Fibroblast of skin of left quadriceps (primary cell): Measurements from ENCODE around the gene DZANK1.
"Not testable (repeated sequence)": the region's sequence is repeated elsewhere in the genome, so short reads cannot be mapped to it uniquely, and the experiment has no call there.

Experiments
- DNase-seq, 2 experiments: peaks; one replicate each; pipeline ENCODE4 v3.0.0-alpha.2; 2013; ENCODE audit warnings: low read depth in 2 of 2

Gene DZANK1

DNA sequence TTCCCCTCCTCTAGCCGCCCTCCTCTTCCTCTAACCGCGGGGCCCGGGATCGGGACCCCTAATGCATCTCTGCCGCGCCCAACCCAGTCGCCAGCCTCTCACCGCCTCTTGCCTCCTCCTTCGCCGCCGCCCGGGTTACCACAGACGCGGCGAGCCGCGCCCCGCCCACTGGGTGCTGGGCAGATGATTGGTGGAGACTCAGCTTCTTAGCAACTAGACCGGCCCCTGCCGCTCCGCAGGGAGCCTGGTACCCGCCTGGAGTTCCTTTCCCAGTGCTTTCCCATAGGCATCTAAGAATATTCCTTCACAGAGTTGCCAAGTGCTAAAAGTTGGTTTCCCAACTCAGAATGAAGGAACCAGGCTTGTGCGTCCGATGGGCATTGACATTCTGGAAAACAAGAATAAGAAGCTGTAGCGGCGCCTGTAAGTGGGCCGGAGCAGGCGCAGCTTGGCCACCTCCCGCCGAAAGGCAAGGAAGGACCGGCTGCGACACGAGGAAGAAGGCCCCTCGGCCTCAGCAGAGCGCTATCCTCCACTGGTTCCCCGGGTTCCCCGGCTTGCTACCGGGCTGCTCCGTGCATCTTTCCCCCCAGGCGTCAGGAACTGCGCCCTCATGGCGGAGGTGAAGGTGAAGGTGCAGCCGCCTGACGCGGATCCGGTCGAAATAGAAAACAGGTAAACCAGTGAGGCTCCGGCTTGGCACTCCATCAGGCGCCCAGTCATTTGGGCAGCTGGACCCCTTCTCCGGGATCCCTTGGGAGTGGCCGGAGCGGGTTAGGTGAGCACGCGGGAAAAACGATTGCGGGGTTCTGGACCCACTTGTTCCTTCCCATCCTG is at the start of gene DZANK1, which contains the start of gene POLR3F:
Gene DZANK1 (minus strand): TSS at position 137 of the 837 bp plus-strand sequence. CDS start 1,672 bp downstream, outside the sequence.
Gene POLR3F (plus strand): TSS at position 497 of the 837 bp plus-strand sequence. CDS start 117 bp downstream, at position 614.
- DNase-seq = peak; percentile 90 to 92

DNA sequence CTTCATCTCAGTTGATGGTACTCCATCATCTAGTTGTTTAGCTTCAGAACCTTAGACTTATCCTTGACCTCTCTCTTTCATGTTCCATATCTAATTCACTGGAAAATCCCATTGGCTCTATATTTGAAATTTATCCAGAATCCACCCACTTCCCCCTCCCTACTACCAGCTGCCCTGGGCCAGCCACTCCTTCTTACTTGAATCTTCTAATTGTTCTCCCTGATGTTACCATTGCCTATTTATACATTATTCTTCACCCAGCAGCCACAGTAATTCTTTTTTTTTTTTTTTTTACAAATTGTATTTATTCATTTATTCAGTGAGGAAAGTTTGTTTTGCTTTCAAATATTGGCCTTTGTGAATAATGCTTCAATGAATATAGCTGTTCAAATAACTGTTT is 49.1 kb upstream of the DZANK1 start:
- no peak for DNase-seq

DNA sequence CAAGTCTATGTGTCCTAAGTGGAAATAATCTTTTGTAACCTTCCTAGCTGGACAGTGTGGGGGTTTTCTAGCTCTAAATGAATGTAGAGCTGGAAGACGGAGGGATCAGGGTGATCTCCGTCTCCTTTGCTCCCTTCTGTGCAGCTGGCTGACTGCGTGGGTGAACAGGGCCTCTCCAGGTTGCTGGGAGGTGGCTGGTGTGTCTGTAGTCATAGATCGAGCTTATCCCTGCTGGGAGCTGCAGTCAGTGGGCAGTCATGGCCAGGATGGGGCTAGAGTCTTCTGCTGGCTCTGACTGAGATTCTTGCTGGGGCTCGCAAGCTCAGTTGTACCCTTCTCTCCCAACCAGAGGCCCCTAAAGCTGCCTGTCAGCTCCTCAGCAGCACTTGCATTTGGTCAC is 47.3 kb upstream of the DZANK1 start:
- no peak for DNase-seq

DNA sequence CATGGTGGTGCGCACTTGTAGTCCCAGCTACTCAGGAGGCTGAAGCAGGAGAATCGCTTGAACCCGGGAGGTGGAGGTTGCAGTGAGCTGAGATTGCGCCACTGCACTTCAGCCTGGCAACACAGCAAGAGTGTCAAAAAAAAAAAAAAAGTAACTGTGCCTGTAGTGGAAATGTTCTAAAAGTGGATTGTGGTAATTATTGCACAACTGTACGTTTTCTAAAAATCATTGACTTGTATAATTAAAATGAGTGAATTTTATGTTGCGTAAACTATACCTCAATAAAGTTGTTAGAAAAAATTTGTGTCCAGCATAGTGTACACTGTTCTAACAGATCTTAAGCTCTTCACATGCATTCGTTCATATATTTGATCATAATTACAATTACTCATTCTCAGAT is 46.4 kb upstream of the DZANK1 start:
- DNase-seq = no peak

DNA sequence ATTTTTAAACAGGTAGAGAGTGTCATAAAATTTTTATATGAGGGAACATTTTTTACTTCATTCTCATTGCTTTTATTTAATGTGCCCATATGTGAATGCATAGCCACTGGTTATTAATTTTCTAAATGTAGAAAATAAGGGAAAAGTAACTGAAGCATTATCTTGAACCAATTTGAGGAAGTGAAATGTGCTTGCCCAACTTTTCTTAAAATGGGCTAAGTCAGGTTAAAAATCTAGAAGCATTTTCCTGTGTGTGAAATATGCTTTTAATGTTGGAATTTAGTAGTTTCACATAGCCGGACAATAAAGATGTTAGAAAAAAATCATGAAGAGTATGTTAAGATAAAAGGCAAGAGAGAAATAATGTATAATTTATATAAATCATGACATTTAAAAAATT is 44.7 kb upstream of the DZANK1 start:
- no peak for DNase-seq

DNA sequence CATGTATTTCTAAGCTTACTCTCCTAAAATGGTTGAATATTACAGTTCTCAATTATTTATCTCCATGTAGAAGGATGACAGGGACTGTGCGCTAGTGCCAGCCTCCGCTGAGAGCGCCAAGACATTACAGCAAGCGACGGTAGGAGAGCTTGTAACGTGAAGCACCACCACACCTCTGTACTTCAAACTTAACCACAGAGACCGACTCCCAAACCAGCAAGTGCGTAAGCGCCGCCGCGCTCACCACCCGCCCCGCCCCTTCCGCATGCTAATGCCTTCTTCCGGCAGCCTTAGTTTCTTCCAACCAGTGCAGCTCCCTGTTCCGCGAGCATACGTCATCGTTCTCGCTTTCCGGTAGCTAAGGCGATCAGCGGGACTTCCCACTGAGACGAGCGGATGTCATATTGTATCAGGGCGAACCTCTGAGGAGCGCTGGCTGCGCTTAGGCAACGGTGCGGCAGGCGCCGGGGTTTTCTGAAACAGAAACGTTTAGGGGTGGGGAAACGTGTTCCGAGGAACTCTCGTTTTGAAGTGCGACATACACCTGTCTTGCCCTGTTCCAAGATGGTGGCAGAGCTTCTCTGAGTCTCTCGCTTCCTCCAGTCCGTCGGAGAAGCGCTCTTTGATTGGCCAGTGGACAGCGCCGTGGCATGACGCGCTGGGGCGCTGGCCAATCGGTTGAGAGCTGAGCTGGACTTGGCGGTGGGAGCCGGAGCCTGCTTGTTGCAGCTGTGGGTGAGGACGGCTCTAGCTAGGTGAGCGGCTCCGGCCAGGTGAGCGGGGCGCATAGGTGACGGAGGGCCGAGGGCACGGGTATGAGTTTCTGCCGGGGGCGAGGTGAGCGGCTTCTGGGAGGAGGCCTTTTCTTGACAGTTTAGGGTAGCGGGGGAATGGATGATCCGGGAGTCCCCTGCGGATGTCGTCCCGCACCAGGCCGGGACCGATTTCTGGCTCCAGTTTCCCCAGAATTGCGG is 40.7 kb upstream of the DZANK1 start, which contains the start of gene SEC23B:
Gene SEC23B (plus strand): TSS at position 723 of the 974 bp plus-strand sequence. CDS start 2,896 bp downstream, outside the sequence.
- peak; percentile 91 for DNase-seq

DNA sequence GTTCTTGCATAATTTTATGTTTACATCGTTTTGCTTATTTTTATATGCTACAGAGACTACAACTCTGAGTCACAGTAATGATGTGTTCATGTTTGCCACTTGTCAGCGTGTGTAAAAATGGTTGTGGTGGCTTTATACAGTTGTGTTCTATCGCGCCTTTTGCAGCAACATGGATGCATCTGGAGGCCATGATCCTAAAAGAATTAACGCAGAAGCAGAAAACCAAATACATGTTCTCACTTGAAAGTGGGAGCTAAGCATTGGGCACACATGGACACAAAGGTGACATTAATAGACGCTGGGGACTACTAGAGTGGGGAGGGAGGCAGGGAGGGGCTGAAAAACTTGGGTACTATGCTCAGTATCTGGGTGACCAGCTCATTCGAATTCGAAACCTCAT is 39.9 kb upstream of the DZANK1 start:
- no peak for DNase-seq

DNA sequence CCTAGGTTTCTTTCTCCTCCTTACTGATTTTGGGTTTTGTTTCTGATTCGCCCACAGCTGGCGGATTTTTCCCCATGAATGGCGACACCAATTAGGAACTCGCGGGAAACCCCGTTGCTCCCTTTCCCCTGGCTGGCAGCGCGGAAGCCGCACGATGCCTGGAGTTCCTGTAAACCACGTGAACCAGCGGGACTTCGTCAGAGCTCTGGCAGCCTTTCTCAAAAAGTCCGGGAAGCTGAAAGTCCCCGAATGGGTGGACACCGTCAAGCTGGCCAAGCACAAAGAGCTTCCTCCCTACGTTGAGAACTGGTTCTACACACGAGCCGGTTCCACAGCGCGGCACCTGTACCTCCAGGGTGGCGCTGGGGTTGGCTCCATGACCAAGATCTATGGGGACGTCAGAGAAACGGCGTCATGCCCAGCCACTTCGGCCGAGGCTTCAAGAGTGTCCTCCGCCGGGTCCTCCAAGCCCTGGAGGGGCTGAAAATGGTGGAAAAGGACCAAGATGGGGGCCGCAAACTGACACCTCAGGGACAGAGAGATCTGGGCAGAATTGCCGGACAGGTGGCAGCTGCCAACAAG is 37.7 kb upstream of the DZANK1 start:
- no peak for DNase-seq

DNA sequence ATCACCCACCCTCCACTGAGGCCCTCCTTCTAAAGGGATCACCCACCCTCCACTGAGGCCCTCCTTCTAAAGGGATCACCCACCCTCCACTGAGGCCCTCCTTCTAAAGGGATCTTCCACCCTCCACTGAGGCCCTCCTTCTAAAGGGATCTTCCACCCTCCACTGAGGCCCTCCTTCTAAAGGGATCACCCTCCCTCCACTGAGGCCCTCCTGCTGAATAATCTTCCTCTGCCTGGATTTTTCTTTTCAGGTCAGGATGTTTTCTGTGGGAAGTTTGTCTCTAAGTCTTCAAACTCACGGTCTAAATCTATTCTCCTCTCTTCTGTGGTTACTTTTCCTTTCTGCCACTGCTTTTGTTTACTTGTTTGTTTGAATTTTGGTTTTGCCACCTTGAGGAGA is 34.8 kb upstream of the DZANK1 start:
- not testable (repeated sequence) for DNase-seq

DNA sequence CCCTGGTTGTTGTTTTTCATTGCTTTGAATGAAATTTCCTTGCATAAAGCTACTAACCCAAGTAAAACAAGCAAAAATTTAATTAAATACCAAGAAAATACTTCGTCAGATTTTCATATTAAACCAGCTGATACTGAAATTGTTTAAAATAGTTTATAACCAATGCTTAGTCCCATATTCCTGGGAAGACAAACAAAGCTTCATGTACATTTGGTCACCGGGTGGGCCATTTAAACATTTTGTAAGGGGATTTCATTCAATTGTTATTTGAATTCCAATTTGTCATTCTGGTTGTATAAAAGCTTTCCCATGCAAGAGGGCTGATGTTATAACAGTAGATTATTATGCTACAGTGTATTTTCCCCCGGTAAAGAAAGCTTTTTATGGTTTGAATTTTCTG is 30.8 kb upstream of the DZANK1 start:
- DNase-seq = no peak

DNA sequence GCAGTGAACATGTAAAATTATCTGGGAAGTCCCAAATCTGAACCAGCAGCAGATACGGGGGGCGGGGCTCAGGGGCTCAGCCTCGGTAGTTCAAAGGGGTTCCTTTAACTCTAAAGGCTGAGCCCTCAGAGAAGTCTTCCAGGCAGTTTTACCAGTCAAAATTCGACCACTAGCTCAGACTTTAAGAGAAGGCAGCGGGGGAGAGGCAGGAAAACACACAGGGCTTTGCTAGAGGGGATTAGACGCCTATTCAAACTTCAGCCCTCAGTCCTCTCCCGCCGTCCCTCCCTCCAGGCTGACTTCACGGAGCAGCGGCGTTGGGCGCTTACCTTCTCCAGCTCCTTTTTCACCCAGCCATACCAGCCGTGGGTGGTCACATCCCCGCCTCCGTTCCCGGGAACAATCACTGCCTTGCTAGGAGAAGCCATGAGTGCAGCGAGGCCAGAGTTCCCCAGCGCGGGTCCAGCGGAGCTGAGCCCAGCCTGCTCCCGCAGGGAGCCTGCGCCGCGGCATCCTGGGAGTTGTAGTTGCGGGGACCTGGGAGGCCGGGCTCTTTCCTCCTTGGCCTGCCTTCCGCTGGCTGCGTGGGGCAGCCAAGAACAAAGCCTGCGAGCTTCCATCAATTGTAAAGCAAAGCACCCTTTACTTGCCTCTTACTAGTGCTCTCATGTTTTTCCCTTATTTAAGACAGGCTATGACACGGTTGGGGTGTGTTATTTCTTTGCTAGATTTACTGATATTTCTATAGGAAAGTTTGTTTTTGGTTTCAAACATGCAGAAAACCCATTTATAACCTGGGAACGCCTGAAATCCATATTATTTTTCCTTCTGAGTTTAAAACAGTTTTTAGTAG is 30.1 kb upstream of the DZANK1 start, which contains the start of gene RBBP9:
Gene RBBP9 (minus strand): TSS at position 486 of the 853 bp plus-strand sequence. CDS start 58 bp downstream, at position 428.
- peak; percentile 40 to 42 for DNase-seq

DNA sequence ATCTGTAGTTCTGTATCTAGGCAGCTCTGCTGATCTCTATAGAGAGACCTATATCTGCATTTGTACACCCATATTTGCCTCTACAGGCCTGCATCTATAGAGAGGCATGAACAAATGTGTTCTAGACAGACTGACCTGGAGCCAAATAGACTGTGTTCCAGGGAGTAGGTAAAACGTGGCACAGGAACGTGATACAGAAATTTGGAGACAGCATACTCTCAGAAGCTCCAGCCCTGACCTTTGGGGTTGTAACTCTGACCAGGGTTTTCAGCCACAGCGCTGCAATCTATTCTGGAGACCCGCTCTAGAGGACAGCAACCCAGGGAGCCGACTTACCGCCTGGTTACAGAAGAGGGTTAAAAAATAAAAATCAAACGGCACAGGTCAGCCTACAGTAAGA is 29.2 kb upstream of the DZANK1 start:
- no peak for DNase-seq

DNA sequence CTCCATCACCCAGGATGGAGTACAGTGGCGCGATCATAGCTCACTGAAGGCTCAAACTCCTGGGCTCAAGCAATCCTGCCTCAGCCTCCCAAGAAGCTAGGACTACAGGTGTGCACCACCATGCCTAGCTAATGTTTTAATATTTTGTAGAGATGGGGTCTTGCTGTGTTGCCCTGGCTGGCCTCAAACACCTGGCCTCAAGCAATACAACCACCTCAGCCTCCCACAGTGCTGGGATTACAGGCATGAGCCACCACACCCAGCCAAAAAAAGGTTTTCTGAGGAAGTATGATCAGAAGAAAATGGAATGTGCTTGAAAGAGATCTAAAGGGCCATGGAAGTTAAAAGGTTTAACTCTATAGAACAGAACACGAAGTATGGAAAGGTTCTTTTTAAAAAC is 21.5 kb upstream of the DZANK1 start:
- no peak for DNase-seq

DNA sequence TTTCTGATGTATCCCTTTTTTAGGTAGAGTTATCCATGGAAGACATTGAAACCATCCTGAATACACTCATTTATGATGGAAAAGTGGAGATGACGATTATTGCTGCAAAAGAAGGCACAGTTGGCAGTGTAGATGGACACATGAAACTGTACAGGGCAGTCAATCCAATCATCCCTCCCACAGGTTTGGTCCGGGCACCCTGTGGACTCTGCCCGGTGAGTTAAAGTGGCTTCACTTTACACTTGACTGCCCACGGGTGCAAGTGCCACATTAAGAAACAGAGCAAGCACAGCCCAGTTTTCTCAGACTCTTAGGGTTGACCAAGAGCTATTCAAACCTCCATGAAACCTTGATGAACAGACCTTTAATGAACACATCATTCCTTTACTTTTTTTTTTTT is 14.8 kb upstream of the DZANK1 start:
- no peak for DNase-seq

DNA sequence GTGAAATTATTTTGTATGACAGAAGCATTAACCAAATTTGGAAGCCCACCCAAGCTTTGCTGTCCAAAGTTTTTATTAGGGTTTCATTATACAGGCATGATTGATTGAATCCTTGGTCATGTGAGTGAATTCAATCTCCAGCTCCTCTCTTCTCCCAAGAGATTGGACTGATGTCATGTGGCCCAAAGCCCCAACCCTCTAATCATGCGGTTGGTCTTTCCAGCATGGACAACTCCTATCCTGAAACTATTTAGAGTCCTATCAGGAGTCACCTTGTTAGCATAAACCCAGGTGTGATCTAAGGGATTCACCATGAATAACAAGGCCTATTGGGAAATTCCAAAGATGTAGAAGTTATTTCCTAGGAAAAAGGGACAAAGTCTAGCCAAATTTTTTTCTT is 11.0 kb upstream of the DZANK1 start:
- DNase-seq = no peak

DNA sequence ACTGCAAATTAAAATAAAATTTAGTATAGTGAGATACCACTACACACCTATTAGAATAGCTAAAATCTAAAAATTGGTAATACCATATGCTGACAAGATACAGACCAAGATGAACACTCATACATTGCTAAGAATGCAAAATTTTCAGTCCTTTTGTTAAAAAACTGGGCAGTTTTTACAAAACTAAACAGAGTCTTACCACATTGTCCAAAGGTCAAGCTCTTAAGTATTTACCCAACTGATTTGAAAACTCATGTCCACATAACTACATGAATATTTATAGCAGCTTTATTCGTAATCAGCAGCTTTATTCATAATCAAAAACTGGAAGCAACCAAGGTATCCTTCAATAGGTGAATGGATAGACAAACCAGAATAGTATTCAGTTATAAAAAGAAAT is 10.4 kb upstream of the DZANK1 start:
- DNase-seq = no peak

DNA sequence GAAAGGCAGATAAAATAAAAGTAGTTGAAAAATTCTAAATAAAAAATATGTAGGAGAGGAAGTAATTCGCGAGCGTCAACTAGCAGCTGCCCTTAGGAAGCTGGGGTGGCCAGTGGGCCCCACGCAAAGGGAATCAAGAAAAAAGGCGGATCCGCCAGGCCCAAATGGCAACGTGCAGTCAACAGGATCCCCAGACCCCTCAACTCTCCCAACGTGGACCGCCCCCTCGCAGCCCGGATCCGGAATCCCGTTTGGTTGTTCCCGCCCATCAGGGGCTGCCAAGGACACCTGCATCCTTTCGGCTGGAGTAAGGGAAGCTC is 296 bp downstream of the DZANK1 start:
- DNase-seq = no peak

DNA sequence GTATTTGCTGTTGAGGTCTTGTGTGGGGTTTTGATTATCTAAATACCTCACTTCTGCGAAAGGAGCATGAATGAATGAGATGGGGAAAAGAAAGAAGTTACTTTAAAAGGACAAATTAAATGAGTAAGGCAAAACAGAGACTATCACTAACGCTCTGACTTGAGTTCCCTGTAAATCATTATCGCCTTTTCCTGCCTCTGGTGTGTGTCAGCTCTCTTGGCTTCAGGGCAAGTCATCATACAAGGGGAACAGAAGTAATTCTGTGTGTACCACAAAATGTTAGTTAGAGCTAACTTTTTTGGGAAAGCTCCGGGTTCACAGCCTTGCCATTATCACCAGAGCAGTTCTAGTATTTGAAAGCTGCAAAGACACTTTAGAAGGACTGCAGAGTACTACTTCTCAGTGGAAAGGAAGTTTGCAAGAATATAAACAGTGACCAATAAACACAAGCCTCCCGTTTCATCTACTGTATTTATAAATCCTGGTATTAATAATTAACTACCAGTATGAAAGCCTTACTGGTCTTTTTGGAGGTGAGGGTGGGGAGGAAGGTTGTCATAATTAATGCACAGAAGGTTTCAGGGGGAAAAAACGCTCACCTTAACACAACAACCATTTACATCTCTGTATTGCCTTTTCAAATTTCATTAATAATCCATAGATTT is 1.2 kb downstream of the DZANK1 start:
- no peak for DNase-seq

DNA sequence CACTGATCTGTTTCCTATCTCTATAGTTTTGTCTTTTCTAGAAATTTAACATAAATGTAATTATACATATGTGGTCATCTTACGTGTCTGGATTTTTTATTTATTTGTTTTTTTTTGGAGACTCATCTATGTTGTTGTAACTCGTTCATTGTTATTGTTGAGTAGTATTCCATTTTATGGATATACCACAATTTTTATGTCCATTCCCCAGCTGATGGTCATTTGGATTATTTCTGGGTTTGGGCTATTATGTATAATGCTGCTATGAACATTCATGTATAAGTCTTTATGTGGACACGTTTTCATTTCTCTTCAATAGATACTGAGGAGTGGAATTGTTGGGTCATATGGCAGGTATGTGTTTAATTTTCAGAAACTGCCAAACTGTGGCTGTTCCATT is 10.2 kb downstream of the DZANK1 start:
- DNase-seq = no peak

DNA sequence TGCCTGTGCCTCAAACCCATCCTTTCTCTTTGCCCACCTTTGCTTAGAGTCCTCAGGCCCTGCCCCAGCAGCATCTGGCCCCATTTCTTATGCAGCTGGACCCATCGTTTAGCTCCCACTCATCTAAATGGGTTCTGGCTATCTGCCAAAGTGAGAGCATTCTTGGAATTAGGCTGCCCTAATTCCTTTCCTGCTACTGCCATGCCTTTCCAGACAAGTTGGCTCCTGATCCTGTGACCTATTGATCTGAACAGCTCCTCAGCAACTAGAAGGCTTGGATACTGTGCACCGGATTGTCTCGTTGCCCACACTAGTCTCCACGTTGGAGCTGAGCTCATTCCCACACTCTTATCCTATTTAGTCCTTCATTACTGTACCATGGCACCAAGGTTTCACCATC is 22.9 kb downstream of the DZANK1 start:
- no peak for DNase-seq

DNA sequence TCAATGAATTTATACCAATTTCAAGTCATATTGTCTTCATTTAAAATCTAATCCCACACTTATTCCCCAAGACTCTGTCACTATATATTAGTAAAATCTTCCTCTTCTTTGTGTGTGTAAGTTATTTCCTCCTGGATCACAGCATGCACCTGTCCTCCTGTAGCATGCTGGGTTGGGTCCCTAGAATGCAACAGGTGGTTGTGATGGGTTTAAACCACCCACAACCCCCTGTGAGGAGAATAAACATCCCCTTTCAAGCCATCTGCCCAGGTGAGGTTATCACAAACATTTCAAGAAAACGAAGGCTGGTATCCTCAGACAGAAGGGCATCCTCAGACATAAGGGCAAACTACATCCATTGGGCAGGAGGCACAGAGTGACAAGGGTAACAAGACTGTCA is 26.4 kb downstream of the DZANK1 start:
- DNase-seq = no peak
